CD14-positive monocyte (primary cell): ENCODE data around the gene HS3ST2. TPM values are rescaled to one million over a fixed set of nuclear protein-coding genes. Genes with fewer than 3 reads are reported as not detected.

ENCODE experiments used
- DNase-seq, 3 donors: peaks; one replicate each; pipeline ENCODE4 v3.0.0-alpha.2; 2011 to 2022
- H2AFZ ChIP-seq: 2 replicates; pipeline ENCODE4 v1.6.0; 2012; ENCODE audit warnings: mild to moderate bottlenecking, low read depth, low read length, inconsistent platforms; ENCODE audit not compliant: insufficient read depth, poor library complexity, severe bottlenecking
- H3K27ac ChIP-seq, 2 donors: 1 replicate in 1 of 2; 2 replicates in 1 of 2; pipeline ENCODE4 v1.5.1; 2012 to 2013; ENCODE audit warnings: low read length in 2 of 2, control low read depth in 1 of 2, inconsistent platforms in 1 of 2, low read depth in 1 of 2, mild to moderate bottlenecking in 1 of 2
- H3K27me3 ChIP-seq, 2 donors: one replicate each; pipeline versions ENCODE4 v1.6.0 to v1.6.1; 2011 to 2013; ENCODE audit warnings: low read length in 2 of 2; ENCODE audit not compliant: control insufficient read depth in 2 of 2, insufficient read depth in 2 of 2
- H3K36me3 ChIP-seq, 2 donors: replicated peaks in 1 of 2; 1 replicate in 1 of 2; 2 replicates in 1 of 2; pipeline versions ENCODE4 v1.5.1 to v1.6.1; 2012 to 2013; ENCODE audit warnings: low read length in 2 of 2, control low read depth in 1 of 2, inconsistent platforms in 1 of 2, mild to moderate bottlenecking in 1 of 2; ENCODE audit not compliant: insufficient read depth in 2 of 2, control insufficient read depth in 1 of 2
- H3K4me1 ChIP-seq, 2 donors: 1 replicate in 1 of 2; 2 replicates in 1 of 2; pipeline versions ENCODE4 v1.5.1 to v1.6.1; 2012 to 2013; ENCODE audit warnings: low read length in 2 of 2, control low read depth in 1 of 2, inconsistent platforms in 1 of 2, mild to moderate bottlenecking in 1 of 2, moderate library complexity in 1 of 2; ENCODE audit not compliant: insufficient read depth in 2 of 2, control insufficient read depth in 1 of 2
- H3K4me2 ChIP-seq: replicated peaks from 2 replicates; pipeline ENCODE3; 2012; ENCODE audit warnings: low read length, moderate library complexity, mild to moderate bottlenecking; ENCODE audit not compliant: poor library complexity, severe bottlenecking; ENCODE audit errors: extremely low read depth
- H3K4me3 ChIP-seq, 3 experiments: fragments of 200-600 bp in 1 of 3; sonication (generic) in 1 of 3; replicated peaks in 1 of 3; 1 replicate in 2 of 3; 2 replicates in 1 of 3; pipeline ENCODE4 v1.5.1; 2011 to 2013; ENCODE audit warnings: low read length in 3 of 3, mild to moderate bottlenecking in 3 of 3, control low read depth in 2 of 3, low read depth in 2 of 3, inconsistent platforms in 1 of 3, moderate library complexity in 1 of 3
- H3K79me2 ChIP-seq: 2 replicates; pipeline ENCODE4 v1.6.0; 2012; ENCODE audit warnings: mild to moderate bottlenecking, control low read depth, inconsistent platforms, low read length, moderate library complexity; ENCODE audit not compliant: insufficient read depth
- H3K9ac ChIP-seq: 2 replicates; pipeline ENCODE4 v1.6.0; 2017; ENCODE audit warnings: low read length, mild to moderate bottlenecking; ENCODE audit not compliant: insufficient read depth, poor library complexity, severe bottlenecking
- H3K9me3 ChIP-seq, 2 donors: replicated peaks in 1 of 2; 1 replicate in 1 of 2; 2 replicates in 1 of 2; pipeline versions ENCODE4 v1.5.1 to v1.6.1; 2012 to 2013; ENCODE audit warnings: low read length in 2 of 2, control low read depth in 1 of 2; ENCODE audit not compliant: control insufficient read depth in 1 of 2, insufficient read depth in 1 of 2
- H4K20me1 ChIP-seq: 2 replicates; pipeline ENCODE4 v1.6.0; 2012; ENCODE audit warnings: mild to moderate bottlenecking, low read length, control low read depth, moderate library complexity; ENCODE audit not compliant: insufficient read depth
- H3K27ac Mint-ChIP-seq, 7 donors: one replicate each; pipeline ENCODE4 v1.8.0; 2020; ENCODE audit warnings: mild to moderate bottlenecking in 7 of 7, mixed read lengths in 7 of 7, moderate library complexity in 6 of 7, inconsistent platforms in 2 of 7
- H3K27me3 Mint-ChIP-seq, 3 donors: one replicate each; pipeline ENCODE4 v1.8.0; 2021 to 2022; ENCODE audit warnings: low read depth in 3 of 3, mild to moderate bottlenecking in 3 of 3, mixed read lengths in 3 of 3, moderate library complexity in 3 of 3, inconsistent platforms in 1 of 3
- H3K36me3 Mint-ChIP-seq, 2 donors: one replicate each; pipeline ENCODE4 v1.8.0; 2020; ENCODE audit warnings: mixed read lengths in 2 of 2, inconsistent platforms in 1 of 2, mild to moderate bottlenecking in 1 of 2
- H3K4me1 Mint-ChIP-seq: one replicate; pipeline ENCODE4 v1.8.0; 2020; ENCODE audit warnings: mild to moderate bottlenecking, mixed read lengths
- H3K4me3 Mint-ChIP-seq, 2 donors: one replicate each; pipeline ENCODE4 v1.8.0; 2020; ENCODE audit warnings: mild to moderate bottlenecking in 2 of 2, mixed read lengths in 2 of 2, moderate library complexity in 1 of 2
- H3K9me3 Mint-ChIP-seq, 7 donors: one replicate each; pipeline ENCODE4 v1.8.0; 2020 to 2022; ENCODE audit warnings: mixed read lengths in 7 of 7, mild to moderate bottlenecking in 6 of 7, moderate library complexity in 6 of 7, inconsistent platforms in 2 of 7
- CTCF ChIP-seq: fragments of 200-600 bp; IDR thresholded peaks from one replicate; pipeline ENCODE4 v1.8.0; 2022; ENCODE audit warnings: antibody characterized with exemption, mild to moderate bottlenecking
- WGBS: methylation state at CpG from one replicate; pipeline ENCODE4 v1.1.5; 2013; ENCODE audit warnings: missing lambda C conversion rate; ENCODE audit not compliant: insufficient coverage; 5-methylcytosine and 5-hydroxymethylcytosine counted together
- intact Hi-C, 2 donors: fragments of 100-400 bp; cut with micrococcal nuclease; formaldehyde crosslinking; loops; one replicate each; pipeline versions ENCODE4 v1.15.0 to v1.15.1; 2023
- polyA plus RNA-seq, 3 donors: library from polyadenylated mRNA; depleted of rRNA in 1 of 3; unstranded in 2 of 3; stranded (reverse) in 1 of 3; fragments of 300-500 nt in 2 of 3; fragments of >200 nt in 1 of 3; fragmentation: Illumina TruSeq in 2 of 3; gene quantifications; 1 replicate in 2 of 3; 2 replicates in 1 of 3; pipeline ENCODE4 v1.2.3, GENCODE V29; 2012 to 2021

HS3ST2 gene
- polyA plus RNA-seq, 3 donors, result not detected

GRCh38 chr16:22805326-22805725 lies 8.6 kb upstream of the HS3ST2 start:
- no peak for TF ChIP-seq CTCF
- no peak overlapping the region for H3K4me3 Mint-ChIP-seq
- DNase-seq, result no peak

GRCh38 chr16:22806811-22807210 lies 7.2 kb upstream of the HS3ST2 start:
- Histone ChIP-seq H3K9me3 (no peaks in the 10 kb centered on the region), H3K4me3 (no peak overlapping the region), H3K27me3 (peaks cover 28 to 30% of the 10 kb centered on the region in 2 donors), H3K79me2 (no peaks in the 10 kb centered on the region), H3K27ac (no peak overlapping the region), H3K4me1 (no peaks in the 10 kb centered on the region), H2AFZ (no peak overlapping the region), H3K4me2 (no peak overlapping the region), H3K9ac (no peak overlapping the region), H3K36me3 (no peaks in the 10 kb centered on the region), H4K20me1 (no peaks in the 10 kb centered on the region)
- H3K9me3 Mint-ChIP-seq, result peaks cover 0 to 5% (median 0%) of the 10 kb centered on the region in 7 donors
- no peaks in the 10 kb centered on the region for H3K36me3 Mint-ChIP-seq
- no peak overlapping the region for H3K27ac Mint-ChIP-seq
- H3K27me3 Mint-ChIP-seq, result peaks cover 13 to 34% (median 21%) of the 10 kb centered on the region in 3 donors
- H3K4me3 Mint-ChIP-seq, result no peak overlapping the region
- intact Hi-C loops, result no loop called here
- 79% methylated on average over 6 of the region's 8 CpGs for WGBS
- no peaks in the 10 kb centered on the region for H3K4me1 Mint-ChIP-seq
- DNase-seq, result no peak
- TF ChIP-seq CTCF, result no peak

More at GRCh38 chr16:22805326-22805725, 8.6 kb upstream of the HS3ST2 start:
- Mint-ChIP-seq H3K27ac (no peak overlapping the region), H3K36me3 (no peaks in the 10 kb centered on the region), H3K4me1 (no peaks in the 10 kb centered on the region), H3K9me3 (peaks cover 0 to 5% (median 0%) of the 10 kb centered on the region in 7 donors), H3K27me3 (peaks cover 9 to 31% (median 16%) of the 10 kb centered on the region in 3 donors)
- no peaks in the 10 kb centered on the region for H3K9me3 ChIP-seq
- H3K27ac ChIP-seq, result no peak overlapping the region
- H3K79me2 ChIP-seq, result no peaks in the 10 kb centered on the region
- no peak overlapping the region for H3K4me2 ChIP-seq
- no peak overlapping the region for H3K4me3 ChIP-seq
- H2AFZ ChIP-seq, result no peak overlapping the region
- peaks cover 18 to 26% of the 10 kb centered on the region in 2 donors for H3K27me3 ChIP-seq
- no peaks in the 10 kb centered on the region for H3K36me3 ChIP-seq
- H3K9ac ChIP-seq, result no peak overlapping the region
- intact Hi-C loops, result no loop called here
- H4K20me1 ChIP-seq, result no peaks in the 10 kb centered on the region
- H3K4me1 ChIP-seq, result no peaks in the 10 kb centered on the region
